Ascending aorta (tissue), 2 donors: Measurements from ENCODE around the gene YY2. TPM values are rescaled to one million over a fixed set of nuclear protein-coding genes. Genes with fewer than 3 reads are reported as not detected.

Experiments
- DNase-seq, 2 donors: peaks; one replicate each; pipeline ENCODE4 v3.0.0-alpha.2; 2019; ENCODE audit warnings: low spot score in 2 of 2
- H3K27ac ChIP-seq, 2 donors: fragments of 200-600 bp; sonication (generic); one replicate each; pipeline ENCODE4 v1.5.1; 2016 to 2017; ENCODE audit warnings: mild to moderate bottlenecking in 1 of 2
- H3K27me3 ChIP-seq: fragments of 200-600 bp; sonication (generic); one replicate; pipeline ENCODE4 v1.5.1; 2017
- H3K36me3 ChIP-seq, 2 donors: fragments of 200-600 bp; sonication (generic); one replicate each; pipeline ENCODE4 v1.5.1; 2016
- H3K4me1 ChIP-seq, 2 donors: fragments of 200-600 bp; sonication (generic); one replicate each; pipeline ENCODE4 v1.5.1; 2016 to 2017; ENCODE audit warnings: mild to moderate bottlenecking in 1 of 2
- H3K4me3 ChIP-seq, 2 donors: fragments of 200-600 bp; sonication (generic); one replicate each; pipeline ENCODE4 v1.5.1; 2016 to 2017; ENCODE audit warnings: mild to moderate bottlenecking in 1 of 2
- H3K9me3 ChIP-seq, 2 donors: fragments of 200-600 bp; sonication (generic); one replicate each; pipeline ENCODE4 v1.5.1; 2016
- intact Hi-C: fragments of 100-400 bp; cut with DNase I; formaldehyde crosslinking; loops from one replicate; pipeline ENCODE4 v1.15.1; 2023
- total RNA-seq: library from RNA; depleted of rRNA; stranded (reverse); fragments of >200 nt; gene quantifications from one replicate; pipeline ENCODE4 v1.1.0, GENCODE V29; 2016
- TF ChIP-seq, protein P1 (sequence below), 3 experiments: fragments of 200-600 bp in 2 of 3; fragments of 450-650 bp in 1 of 3; sonication (generic) in 2 of 3; IDR thresholded peaks; one replicate each; pipeline ENCODE4 v1.5.1; 2016 to 2019; ENCODE audit warnings: antibody characterized with exemption in 3 of 3, mild to moderate bottlenecking in 1 of 3, moderate library complexity in 1 of 3

The YY2 gene
- total RNA-seq, 1 donor from 2014 or later, result not detected

DNA sequence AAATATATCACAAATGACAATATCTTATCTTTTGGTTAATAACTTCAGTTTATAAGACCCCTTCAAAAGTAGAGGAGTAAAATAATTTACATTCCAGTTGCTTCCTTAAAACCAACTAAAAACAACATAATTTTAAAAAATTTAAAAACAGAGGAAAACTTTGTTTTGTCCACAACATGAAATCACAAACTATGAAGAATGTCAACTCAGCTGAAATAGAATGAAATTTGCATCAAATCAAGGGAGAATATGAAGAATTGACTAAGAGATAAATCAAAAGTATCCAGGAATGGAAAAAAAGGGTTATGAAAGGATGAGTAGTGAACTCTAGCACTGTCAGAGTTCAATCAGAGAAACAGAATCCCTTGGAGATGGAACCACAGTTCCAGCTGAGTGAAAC, 2.2 kb upstream of the YY2 start:
- Histone ChIP-seq H3K4me1 (no peaks in the 10 kb centered on the region), H3K9me3 (no peaks in the 10 kb centered on the region), H3K27ac (no peak overlapping the region), H3K36me3 (peaks cover 0 to 16% of the 10 kb centered on the region in 2 donors), H3K27me3 (no peaks in the 10 kb centered on the region), H3K4me3 (no peak overlapping the region)
- TF ChIP-seq, protein P1, sequence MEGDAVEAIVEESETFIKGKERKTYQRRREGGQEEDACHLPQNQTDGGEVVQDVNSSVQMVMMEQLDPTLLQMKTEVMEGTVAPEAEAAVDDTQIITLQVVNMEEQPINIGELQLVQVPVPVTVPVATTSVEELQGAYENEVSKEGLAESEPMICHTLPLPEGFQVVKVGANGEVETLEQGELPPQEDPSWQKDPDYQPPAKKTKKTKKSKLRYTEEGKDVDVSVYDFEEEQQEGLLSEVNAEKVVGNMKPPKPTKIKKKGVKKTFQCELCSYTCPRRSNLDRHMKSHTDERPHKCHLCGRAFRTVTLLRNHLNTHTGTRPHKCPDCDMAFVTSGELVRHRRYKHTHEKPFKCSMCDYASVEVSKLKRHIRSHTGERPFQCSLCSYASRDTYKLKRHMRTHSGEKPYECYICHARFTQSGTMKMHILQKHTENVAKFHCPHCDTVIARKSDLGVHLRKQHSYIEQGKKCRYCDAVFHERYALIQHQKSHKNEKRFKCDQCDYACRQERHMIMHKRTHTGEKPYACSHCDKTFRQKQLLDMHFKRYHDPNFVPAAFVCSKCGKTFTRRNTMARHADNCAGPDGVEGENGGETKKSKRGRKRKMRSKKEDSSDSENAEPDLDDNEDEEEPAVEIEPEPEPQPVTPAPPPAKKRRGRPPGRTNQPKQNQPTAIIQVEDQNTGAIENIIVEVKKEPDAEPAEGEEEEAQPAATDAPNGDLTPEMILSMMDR (IDR thresholded peaks at IDR 0.05), result no peak
- intact Hi-C loops, result no loop called here
- DNase-seq, result no peak

DNA sequence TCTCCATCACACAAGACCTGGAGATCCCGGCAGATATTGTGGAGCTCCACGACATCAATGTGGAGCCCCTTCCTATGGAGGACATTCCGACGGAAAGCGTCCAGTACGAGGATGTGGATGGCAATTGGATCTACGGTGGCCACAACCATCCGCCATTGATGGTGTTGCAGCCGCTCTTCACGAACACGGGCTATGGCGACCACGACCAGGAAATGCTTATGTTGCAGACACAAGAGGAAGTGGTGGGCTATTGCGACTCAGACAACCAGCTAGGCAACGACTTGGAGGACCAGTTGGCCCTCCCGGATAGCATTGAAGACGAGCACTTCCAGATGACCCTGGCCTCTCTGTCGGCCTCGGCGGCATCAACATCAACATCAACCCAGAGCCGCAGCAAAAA, 717 bp downstream of the YY2 start:
- H3K27ac ChIP-seq, result no peak overlapping the region
- no peaks in the 10 kb centered on the region for H3K27me3 ChIP-seq
- no peak for DNase-seq
- H3K9me3 ChIP-seq, result no peaks in the 10 kb centered on the region
- no peaks in the 10 kb centered on the region for H3K4me1 ChIP-seq
- TF ChIP-seq, protein P1 (IDR thresholded peaks at IDR 0.05), result no peak
- intact Hi-C loops, result no loop called here
- H3K4me3 ChIP-seq, result no peak overlapping the region
- peaks cover 0 to 16% of the 10 kb centered on the region in 2 donors for H3K36me3 ChIP-seq

DNA sequence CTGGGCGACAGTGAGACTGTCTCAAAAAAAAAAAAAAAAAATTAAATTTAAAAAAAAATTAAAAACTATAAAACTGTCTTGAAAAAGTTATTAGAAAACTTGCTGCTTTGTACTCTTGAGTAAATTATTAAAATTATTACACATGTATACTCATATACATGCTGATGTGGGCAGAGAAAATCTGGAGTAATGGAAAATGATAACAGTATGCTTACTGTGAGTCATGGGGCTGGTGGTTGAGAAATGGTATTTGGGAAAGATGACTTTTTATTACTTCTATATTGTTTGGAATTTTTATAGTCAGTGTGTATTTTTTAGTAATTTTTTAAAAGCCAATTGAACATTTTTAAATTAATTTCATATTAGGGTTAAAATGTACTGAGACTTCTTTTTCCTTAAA, 7.5 kb downstream of the YY2 start:
- Histone ChIP-seq H3K27me3 (no peaks in the 10 kb centered on the region), H3K9me3 (no peaks in the 10 kb centered on the region), H3K4me1 (no peaks in the 10 kb centered on the region), H3K4me3 (no peak overlapping the region), H3K27ac (no peak overlapping the region), H3K36me3 (no peaks in the 10 kb centered on the region)
- TF ChIP-seq, protein P1 (IDR thresholded peaks at IDR 0.05), result no peak
- intact Hi-C loops, result no loop called here
- DNase-seq, result no peak

DNA sequence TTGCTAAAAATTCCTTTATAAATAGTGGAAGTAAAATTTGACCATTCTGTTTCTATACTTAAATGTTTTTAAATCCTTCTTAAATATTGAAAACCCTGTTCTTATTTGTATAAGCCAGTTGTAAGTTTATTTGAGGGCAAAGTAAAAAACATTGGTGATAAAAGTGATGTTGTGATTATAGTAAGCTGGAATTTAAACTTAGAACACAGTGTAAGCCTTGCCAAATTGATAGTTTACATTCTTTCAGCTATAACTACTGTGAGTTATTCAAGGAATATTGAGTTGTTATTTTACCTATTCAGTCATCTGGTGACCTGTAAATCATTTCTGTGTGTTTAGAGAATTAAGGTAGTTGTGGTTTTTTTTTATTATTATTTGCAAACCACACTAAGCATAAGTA, 9.6 kb downstream of the YY2 start:
- Histone ChIP-seq H3K4me3 (no peak overlapping the region), H3K36me3 (no peaks in the 10 kb centered on the region), H3K4me1 (no peaks in the 10 kb centered on the region), H3K27me3 (no peaks in the 10 kb centered on the region), H3K9me3 (no peaks in the 10 kb centered on the region), H3K27ac (no peak overlapping the region)
- TF ChIP-seq, protein P1 (IDR thresholded peaks at IDR 0.05), result no peak
- no peak for DNase-seq
- intact Hi-C loops, result no loop called here

DNA sequence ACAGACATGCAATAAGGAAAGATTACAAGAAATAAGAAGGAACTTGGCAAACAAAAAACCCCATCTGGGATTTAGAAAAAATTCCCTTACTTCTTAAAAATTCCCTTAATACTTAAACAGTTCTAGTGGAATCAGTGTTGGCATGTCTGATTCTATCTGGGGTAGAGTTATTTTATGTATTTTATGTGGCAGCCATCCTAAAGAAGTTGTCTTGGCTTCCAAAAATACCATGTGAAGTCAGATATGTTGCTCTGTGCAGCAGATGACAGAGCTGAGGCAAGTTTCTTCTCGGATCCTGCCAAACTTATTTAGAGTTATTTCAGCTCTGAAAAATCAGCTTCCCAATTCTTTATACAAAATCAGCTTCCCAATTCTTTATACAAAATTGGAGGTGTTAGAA, 14.7 kb downstream of the YY2 start:
- Histone ChIP-seq H3K36me3 (no peaks in the 10 kb centered on the region), H3K4me3 (no peak overlapping the region), H3K27me3 (no peaks in the 10 kb centered on the region), H3K27ac (peak overlapping the region in 1 of 2 donors; percentile 53), H3K9me3 (no peaks in the 10 kb centered on the region), H3K4me1 (peaks cover 0 to 3% of the 10 kb centered on the region in 2 donors)
- DNase-seq, result no peak
- TF ChIP-seq, protein P1 (IDR thresholded peaks at IDR 0.05), result no peak
- intact Hi-C loops, result no loop called here
